IPS-NIHi11 (cell line): ENCODE data around the gene MGME1.

Experiments
- DNase-seq: peaks from one replicate; pipeline ENCODE4 v3.0.0; 2012; ENCODE audit warnings: mixed read lengths, low spot score

Gene MGME1

DNA sequence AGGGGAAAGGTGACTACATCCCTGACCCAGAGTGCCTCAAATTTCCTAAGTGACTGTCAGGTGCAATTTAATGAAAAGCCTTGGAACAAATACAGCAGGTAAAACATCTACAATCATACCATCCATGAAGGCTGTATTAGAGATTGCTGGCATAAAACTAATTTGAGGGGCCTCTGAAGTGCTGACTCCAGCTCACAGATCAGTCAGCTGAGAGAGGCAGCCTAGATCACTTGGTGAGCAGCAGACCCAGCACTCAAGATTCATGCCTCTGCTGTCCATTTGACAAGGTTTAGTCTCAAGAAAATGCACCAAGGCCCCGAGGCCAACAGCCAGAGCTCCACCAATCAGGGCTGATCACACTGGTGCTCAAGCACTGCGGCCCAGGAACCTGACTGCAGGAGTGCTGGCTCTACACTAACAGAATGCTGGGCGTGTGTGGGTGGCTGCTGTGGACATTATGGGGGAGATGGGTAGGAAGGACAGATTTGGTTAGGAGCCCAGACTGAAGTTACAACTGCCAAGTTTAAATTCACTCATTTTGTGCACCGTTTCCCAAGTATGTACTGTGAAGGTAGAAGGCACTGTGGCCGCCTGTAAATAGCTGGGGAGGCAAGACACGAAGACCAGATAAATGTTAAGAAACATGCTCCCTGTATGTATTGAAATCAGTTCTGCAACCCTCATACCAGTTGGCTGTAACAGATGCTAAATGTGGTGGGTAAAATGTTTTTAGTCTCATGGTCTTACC lies 28.4 kb upstream of the MGME1 start:
- no peak for DNase-seq

DNA sequence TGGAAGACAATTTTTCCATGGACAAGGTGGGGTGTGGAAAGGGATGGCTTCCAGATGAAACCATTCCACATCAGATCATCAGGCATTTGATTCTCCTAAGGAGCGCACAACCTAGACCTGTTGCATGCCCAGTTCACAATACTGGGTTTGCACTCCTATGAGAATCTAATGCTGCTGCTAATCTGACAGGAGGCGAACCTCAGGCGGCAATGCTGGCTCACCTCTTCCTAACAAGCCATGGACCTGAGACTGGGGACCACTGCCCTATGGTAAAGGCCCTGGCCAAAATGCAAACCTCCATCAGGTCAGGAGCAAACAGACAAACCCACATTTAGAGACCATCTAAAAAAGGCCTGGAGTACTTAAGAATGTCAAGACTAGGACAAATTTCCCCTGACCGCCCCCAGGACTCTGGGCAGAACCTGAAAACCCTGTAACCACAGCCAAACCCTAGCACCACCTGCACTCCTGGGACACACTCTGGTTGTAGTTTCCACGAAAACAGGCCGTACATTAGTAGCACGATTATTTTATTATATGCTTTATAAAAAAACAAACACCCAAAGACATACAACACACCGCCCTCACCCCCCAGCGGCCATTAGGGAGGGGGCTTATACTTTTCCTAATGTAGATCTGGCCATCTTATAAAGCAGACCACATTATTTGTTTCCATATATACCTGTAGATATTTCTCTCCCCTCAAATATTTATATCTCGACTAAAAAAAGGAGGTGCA lies 27.6 kb upstream of the MGME1 start:
- DNase-seq = no peak

DNA sequence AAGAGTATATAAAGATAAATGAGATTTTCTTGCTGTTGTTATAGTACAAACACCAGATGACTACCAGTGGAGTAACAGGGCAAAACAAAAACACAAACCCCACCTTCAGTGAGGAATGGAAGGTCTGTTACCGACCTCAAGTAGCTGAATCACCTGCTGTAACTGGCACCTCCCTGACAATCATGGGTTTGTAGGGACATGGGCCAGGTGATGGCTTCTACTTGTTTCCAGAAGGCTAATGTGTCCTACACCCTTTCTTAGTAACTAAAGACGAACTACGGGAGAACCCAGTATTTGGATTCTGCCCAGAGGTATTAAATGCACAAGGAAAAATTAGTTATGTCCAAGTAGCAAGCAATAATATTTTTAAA lies 27.0 kb upstream of the MGME1 start:
- DNase-seq = no peak

DNA sequence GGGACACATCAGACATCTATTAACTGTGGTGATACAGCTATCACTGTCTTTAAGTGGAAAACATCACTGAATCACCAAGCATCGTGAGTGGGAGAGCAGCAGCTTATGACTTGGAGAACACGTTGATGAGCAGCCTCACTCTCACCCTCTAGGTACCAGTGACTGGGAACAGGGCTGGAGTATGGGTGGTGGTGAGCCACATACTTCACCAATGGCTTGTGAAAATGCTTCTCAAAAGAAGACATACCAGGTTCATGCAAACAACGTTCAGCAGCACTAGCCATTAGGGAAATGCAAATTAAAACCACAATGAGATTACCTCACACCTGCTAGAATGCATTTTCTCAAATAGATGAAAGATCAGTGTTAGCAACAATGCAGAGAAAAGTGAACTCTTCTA lies 25.5 kb upstream of the MGME1 start:
- no peak for DNase-seq

DNA sequence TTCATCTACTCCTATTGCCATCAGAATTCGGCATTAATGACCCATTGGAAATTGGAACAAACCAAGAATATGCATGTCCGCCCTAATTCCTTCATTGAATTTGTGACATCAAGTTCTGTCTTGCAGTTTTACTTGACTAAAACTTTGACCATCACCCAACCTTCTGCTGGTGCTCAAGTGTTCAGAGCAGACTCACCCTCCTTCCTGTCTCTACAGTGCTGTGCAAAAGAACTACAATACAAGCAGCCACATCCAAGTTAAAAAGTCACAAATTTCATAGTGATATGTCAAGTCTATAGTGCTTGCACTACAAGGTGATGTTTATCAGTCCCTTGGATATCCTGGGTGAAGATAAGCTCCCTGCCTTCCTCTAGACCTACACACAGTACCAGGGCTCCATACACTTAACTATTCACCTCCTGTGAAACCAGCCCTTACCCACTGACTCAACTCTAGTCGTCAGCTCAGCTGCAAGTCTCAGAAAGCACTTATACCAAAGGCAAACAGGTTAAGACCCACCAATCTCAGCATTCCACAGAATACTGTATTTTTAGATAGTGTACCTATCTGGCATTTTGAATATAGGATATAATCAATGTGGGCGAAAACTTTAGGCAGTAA lies 23.9 kb upstream of the MGME1 start:
- DNase-seq = no peak

DNA sequence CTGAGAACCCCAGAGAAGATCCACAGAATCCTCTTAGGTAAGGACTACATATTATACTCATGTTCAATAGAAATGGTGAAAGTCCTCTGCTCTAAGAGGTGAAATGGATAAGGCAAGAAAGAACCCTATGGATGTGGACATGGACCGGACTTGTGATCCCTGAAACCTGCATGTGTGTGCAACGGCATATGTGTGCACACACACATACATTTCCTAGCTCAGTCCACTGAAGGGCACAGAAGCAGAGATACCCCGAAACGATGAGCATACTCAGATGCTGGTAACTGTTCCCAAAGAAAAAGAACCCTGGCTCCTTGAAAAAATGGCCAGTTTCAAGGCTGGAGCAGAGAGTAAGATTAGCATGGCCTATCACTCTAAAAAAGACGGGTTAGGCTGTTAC lies 22.8 kb upstream of the MGME1 start:
- no peak for DNase-seq

DNA sequence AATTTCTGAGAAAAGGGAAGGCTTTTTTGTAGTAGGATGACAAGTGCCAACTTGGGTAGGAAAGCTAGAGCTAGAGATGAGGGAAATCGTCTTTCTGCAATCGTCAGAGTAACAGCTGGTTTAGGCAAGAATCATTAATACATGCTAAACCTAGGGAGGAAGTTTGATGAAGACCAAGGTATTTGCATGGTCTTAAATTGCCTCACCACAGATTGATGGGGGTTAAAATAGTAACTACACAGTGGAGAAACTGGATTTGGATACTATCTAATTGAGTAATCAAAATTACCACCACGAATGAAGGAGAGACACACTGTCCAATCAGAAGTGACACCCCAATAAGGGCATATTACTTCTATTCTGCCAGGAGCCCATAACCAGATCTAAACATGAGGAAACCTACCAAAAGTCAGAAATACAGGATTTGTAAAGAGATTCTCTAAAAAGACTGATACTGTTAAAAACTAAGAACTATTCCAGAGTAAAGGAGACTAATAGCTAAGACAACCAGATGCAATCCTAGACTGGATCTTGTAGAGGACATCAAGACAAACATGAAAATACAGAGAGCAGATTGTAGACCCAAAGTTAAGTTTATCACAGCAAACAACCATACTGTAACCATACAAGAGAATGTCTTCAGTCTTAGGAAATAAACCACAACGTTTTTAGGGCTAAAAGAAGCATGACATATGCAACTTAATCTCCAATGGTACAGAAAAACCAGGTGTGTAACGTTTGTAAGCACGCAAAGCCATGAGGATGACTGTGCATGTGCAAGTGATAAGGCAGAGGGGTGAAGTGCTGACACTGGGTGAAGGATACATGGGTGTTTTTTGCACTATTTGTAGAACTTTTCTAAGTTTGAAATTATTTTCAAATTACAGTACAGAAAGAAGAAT lies 22.0 kb upstream of the MGME1 start:
- DNase-seq = no peak

DNA sequence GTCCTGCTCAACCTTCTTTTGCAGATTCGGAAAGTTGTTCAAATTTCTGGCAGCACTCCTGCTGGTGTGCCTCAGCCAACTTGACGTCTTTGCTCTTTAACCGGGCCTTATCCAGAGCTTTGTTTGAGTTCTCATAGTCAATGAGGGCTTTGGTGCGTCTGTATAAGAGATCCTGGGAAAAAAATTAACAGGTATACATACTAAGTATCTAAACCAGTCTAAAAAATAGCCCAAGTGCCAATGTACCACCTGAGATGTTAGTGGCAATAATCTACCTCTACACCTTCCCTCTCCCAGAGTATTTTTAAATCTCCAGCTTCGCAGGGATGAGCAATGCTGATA lies 21.4 kb upstream of the MGME1 start:
- no peak for DNase-seq

DNA sequence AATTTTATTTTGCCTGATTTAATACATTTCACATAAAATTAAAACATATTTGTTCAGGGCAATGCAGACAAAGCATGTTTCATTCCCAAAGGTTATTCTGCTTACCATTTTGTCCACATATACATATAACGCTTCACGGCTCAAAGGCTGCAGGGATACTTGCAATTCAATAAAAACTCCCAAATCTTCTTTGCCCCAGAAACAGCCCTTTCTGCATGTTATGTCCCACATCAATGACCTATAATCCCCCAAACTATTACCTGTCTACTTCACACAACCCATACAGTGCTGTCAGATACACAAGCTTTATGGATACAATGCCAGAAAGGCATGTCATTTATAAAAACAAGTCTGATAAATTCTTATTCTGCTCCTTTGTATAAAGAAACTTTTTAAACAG lies 20.4 kb upstream of the MGME1 start:
- DNase-seq = no peak

DNA sequence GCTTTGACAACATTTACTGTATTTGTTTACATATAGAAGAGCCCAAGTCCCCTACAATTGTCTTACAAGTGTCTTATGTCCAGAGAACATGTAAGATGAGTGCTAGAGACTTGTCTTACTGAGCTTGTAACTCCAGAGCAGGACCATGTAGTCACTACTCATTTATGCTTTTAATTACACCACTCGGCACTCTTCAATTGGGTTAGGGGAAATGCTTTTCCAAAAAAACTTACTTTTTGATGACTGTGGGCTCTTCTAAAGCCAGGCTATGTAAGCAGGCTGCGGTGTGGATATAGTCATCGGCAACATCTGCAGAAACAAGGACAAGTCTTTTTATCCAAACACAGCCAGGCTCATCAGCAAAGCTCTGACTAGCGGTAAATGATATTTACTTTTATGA lies 18.9 kb upstream of the MGME1 start:
- no peak for DNase-seq

DNA sequence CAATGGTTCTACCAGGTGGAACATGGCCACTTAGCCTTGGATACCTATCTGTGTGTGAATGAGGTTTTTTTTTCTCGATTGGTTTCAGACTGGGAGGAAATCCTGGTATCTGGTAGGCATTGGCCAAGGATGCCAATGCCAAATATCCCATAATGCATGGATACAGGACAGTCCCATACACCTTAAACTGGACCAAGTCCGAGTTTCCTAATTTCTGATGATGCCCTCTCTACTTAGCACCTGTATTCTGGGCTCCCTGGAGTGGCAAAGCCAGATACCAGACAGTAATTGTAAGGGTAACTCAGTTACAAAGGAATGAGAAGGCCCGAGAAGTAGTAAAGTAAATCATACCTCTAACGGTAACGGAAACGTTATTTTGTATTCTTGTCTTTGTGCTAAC lies 18.1 kb upstream of the MGME1 start:
- no peak for DNase-seq

DNA sequence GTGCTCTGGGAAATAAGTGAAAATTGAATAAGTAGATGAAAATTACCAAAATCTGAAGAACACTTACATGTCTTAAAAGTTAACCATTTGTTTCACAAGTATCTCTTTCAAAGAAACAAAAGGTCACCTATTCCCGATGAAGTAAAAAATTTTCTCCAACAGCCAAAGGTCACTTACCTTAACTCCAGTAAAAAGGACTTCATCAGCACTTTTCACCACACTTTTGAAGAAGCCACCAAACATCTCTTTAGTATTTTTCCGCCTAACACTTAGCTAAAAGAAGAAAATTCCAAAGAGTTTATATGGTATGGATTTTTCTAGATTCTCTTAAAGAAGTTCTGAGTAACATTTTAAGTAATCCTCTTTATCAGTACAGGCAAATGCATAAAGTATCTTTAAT lies 17.5 kb upstream of the MGME1 start:
- DNase-seq = no peak

DNA sequence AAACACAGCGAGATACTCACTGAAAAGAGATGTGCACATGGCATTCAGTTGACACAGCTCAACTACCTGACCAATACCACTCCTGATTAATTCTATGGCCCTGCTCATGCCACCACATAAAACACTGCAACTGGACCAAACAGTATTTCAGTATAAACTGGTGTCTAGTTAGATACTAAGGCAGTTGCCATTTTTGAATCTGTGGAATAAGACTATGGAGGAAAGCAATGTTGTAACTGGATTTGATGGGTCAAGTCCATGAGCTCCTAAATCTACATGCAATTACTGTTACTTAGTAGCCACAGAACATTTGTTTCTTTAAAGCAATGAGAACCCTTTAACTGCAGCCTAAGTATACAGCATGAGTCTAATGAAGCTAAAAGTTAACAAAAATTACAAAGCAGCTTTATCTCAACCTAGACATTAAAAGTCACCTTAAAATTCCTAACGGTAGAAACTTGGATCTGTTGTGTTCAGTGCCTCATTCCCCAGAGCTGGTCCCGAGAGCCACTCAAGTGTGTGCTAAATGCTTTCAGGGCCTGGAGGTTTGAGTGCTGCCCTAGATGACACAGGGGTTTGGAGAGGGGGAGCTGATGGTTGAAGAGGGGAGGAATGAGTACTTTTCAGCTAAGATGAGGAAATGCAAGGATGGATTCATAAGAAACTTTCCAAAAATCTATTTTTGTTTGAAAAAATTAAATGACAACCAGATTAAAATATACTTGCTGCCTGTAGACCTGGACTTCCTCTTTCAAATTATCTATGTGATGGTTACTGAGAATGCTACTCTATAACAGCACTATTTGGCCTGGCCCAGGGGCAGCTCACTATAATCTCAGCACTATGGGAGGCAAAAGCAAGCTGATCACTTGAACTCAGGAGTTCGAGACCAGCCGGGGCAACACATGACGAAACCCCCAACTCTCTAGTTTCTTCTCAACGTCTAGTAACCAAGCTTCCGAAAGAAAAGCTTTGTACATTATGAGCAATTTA lies 15.8 kb upstream of the MGME1 start:
- DNase-seq = no peak

DNA sequence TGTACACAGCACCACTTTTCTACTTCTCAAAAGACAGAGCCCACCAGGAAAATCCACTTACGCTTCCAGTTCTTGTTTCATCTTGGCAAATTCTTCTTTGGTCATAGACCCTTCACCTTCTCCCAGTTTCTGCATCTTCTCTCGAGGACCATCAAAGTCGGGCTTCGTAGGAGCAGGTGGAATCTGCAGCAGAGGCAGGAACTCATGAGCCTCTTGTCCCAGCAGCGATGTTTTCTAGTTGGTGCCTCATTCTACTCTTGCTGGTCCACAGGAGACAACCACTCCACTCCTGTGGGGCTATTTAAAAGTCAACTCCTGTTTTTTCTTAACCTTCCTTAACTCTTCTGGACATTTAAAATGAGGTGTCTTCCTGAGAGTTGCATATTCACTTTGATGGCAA lies 14.9 kb upstream of the MGME1 start:
- no peak for DNase-seq

DNA sequence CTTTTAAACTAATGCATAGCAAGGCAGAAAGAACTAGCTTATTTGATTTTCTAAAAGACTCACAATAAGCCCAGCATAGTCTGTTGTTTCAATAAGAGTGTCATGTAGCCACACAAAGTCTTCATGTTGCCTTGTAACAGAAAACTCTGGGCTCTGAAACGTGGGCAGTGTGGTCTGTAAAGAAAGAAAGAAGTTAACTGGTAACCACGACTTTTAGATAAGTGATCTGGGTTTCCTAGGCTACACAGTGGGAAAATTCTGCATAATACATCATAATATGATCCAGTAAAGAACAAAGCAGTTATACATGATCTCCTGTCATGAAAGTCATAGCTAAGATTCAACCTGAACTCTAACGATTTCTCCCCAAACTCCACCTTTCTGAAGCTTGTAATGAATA lies 13.5 kb upstream of the MGME1 start:
- DNase-seq = no peak

DNA sequence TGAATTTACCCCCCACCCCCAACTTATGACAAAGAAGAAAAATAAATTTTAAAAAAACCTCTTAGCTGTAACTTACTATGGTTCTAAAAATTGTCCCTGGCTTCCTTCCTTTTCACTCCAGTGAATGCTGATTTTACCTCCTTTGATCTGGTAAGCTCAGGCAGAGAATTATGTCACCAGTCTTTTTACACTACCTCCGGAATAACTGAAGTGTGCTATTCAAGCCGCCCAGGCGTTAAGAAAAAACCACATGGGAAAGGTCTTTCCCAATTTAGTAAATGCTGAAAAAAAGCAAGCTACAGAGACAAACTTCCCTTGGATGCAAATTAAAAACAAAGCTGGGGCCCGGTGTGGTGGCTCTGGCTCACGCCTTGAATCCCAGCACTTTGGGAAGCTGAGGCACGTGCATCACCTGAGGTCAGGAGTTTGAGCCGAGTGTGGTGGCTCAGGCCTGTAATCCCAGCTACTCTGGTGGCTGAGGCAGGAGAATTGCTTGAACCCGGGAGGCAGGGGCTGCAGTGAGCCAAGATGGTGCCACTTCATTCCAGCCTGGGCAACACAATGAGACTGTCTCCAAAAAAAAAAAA lies 12.6 kb upstream of the MGME1 start:
- no peak for DNase-seq

DNA sequence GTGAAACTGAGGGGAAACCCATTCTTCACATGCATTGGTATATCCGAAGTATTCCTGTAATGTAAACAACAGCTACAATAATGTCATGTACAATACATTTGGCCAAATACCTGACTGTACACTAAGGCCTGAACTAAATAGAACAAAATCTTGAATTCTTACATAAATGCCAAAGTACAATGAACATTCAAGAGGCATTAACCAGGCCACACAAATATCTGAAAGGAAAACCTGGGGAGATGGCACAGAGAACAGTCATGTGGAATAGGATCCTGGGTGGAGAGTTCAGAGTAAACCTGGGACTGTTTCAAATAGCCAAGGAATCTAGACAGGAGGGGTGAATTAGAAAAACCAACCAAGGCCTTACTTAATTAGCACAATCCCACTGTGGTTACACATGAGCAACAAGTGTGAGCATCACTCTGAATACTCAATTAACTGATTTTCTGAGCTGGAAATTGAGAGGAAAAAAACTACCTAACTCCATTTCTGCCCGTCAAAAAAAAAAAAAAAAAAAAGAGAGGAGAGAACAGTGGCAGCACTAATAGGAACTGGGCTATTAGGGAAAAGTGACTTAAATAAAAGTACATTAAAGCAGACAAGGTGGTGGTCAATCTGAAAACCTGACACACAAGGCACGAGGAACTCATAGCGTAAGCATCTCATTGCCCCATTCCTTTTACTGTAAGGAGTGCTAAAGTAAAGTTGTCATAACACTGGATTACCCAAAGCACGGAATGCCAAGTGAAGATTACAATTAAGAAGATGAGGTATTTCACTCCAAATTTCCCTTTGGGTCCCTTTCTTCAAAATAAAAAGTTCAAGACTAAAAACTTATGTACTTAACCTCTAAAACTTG lies 11.1 kb upstream of the MGME1 start:
- DNase-seq = no peak

DNA sequence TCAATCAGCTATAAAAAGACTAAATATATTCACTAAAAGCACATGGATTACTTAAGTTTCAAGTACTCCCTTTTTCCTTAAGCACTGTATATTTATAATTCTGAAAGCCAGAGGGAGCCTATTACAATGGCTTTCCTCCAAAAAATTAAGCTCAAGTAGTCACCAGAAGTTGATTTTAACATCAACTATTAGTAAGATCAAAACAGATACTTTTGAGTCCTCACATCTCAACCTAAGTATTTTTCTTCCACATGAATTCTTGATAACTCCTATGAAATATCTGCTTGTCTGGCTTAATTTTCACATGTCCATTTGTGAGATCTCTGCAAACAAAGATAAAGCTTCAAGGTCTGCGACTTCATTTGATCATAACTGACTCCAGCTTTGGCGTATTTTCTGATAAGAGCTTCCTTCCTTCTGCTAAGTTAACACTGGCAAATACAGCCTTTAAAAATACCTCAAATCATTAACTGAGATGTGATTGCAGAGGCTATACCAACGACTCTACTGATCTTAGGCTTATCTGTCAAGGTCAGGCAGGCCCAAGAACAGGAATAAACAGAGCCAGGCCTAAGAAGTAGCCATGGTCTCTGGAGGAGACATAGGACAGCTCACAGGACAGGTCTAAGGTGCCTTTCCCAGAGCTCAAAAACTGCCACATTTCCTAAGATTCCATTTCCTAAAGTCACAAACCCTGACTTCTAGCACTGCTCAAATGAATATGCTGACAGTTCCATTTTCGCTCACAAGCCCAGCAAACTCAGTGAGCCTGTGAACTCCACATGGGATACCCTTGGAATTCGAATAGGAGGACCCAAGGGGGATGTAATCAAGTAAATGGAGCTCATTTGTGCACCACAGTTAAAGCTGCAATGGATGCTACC lies 10.2 kb upstream of the MGME1 start:
- no peak for DNase-seq

DNA sequence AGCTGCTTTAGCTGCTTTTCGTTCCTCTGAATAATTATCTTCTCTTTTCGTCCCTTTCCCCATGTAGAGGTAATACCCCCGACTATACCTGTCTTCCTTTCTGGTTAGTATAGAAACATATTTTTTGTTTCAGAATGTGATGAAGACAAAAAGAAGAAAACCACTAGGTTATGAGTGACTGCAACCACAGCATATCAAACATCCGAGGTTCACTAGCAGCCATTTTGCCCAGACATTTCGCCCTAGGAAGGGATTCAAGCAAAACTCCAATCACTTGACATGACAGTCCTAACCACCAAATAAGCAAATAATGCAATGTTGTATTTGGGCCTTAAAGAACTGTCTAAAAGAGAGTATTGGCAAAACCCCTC lies 9.6 kb upstream of the MGME1 start:
- DNase-seq = no peak
